Pancreas (tissue), 10 donors: Measurements from ENCODE around the gene MEF2C. TPM values are rescaled to one million over a fixed set of nuclear protein-coding genes. Genes with fewer than 3 reads are reported as not detected.

Source experiments
- ATAC-seq, 4 donors: fragments of 200-7000 bp; cut with Tn5 transposase; one replicate each; pipeline versions ENCODE4 v1.8.0 to v1.9.1; 2020; ENCODE audit warnings: mild to moderate bottlenecking in 4 of 4, moderate library complexity in 4 of 4
- DNase-seq, 6 donors: peaks; one replicate each; pipeline ENCODE4 v3.0.0-alpha.2; 2020
- FAIRE-seq: peaks from 2 replicates; lab custom pipeline; 2012; peaks lifted over from hg19 to GRCh38; lab: Jason Lieb, UNC
- H3K27ac ChIP-seq, 4 donors: fragments of 200-600 bp; sonication (generic); 1 replicate in 3 of 4; 2 replicates in 1 of 4; pipeline versions ENCODE4 v1.5.0 to v1.8.0; 2020
- H3K27me3 ChIP-seq, 4 donors: fragments of 200-600 bp; one replicate each; pipeline ENCODE4 v1.8.0; 2021
- H3K36me3 ChIP-seq, 3 donors: fragments of 200-600 bp; sonication (generic) in 1 of 3; one replicate each; pipeline versions ENCODE4 v1.5.0 to v1.8.0; 2020 to 2021
- H3K4me1 ChIP-seq, 3 donors: fragments of 200-600 bp; one replicate each; pipeline ENCODE4 v1.8.0; 2021
- H3K4me3 ChIP-seq, 4 donors: fragments of 200-600 bp; sonication (generic) in 2 of 4; one replicate each; pipeline versions ENCODE4 v1.5.0 to v1.8.0; 2020 to 2021
- H3K9me3 ChIP-seq, 4 donors: fragments of 200-600 bp; one replicate each; pipeline ENCODE4 v1.8.0; 2021
- CTCF ChIP-seq, 4 donors: fragments of 200-600 bp; sonication (generic) in 3 of 4; IDR thresholded peaks; one replicate each; pipeline versions ENCODE4 v1.5.0 to v1.8.0; 2021; ENCODE audit warnings: antibody characterized with exemption in 4 of 4
- WGBS, 2 donors: extraction: QIAGEN DNeasy Blood & Tissue Kit; methylation state at CpG; one replicate each; pipeline ENCODE4 v1.1.7; 2013; 5-methylcytosine and 5-hydroxymethylcytosine counted together
- intact Hi-C, 3 donors: fragments of 100-400 bp; cut with DNase I; formaldehyde crosslinking; loops; one replicate each; pipeline versions ENCODE4 v1.11.1 to v1.14.2; 2022
- polyA plus RNA-seq, 2 donors: library from polyadenylated mRNA; stranded (reverse); fragments of 200-250 nt; gene quantifications; one replicate each; pipeline ENCODE4 v1.2.3, GENCODE V29; 2013
- total RNA-seq, 6 donors: library from RNA; stranded (reverse); fragmentation: NEBNext Ultra II Directional in 4 of 6; extraction: Animal tissue kit (Norgen Biotek cat#: 25700) in 4 of 6; gene quantifications; one replicate each; pipeline versions ENCODE4 v1.2.1 to v1.2.4, GENCODE V29; 2021 to 2023
- donor health status: healthy with polysubstance abuse.
- donor health status: DM: no; HTN: no; CAD: no; lungs with moderate emphysema.
- donor health status: DM: no; HTN: no; CAD: no.
- donor health status: control.
- donor health status: control.
- donor health status: Bipolar disorder and iron deficiency.
- donor health status: DM: yes; HTN: yes; CAD: no.
- donor health status: DM: no; HTN: no; CAD: no.
- donor health status: DM: no; HTN: no; CAD: no.
- donor health status: DM: yes; HTN: yes; CAD: no.

Gene MEF2C
- total and polyA plus RNA-seq, 8 donors: 1.5 to 19.9 (median 4.8) TPM

GRCh38 chr5:88760527-88760926 lies 122.5 kb downstream of the MEF2C start:
- H3K27ac ChIP-seq: no peak overlapping the region
- intact Hi-C loops: loop anchor here in 1 of 3 donors (10.0 kb wide), 1 partner anchor 104 kb away; no protein-coding TSS in a partner anchor
- no peak for ATAC-seq

GRCh38 chr5:88758591-88758990 lies 124.4 kb downstream of the MEF2C start:
- FAIRE-seq: no peak

More at GRCh38 chr5:88760527-88760926, 122.5 kb downstream of the MEF2C start:
- Histone ChIP-seq H3K4me1 (no peaks in the 10 kb centered on the region), H3K27me3 (no peaks in the 10 kb centered on the region), H3K4me3 (no peak overlapping the region), H3K36me3 (no peaks in the 10 kb centered on the region), H3K9me3 (no peaks in the 10 kb centered on the region)
- DNase-seq (no peak), FAIRE-seq (no peak)
- 24 to 37% methylated on average over 4 of the region's 4 CpGs for WGBS, 2 donors
- no peak for TF ChIP-seq CTCF (IDR thresholded peaks at IDR 0.05)

GRCh38 chr5:88758184-88758583 lies 124.8 kb downstream of the MEF2C start:
- FAIRE-seq: no peak
- Histone ChIP-seq H3K27ac (no peak overlapping the region), H3K27me3 (no peaks in the 10 kb centered on the region), H3K9me3 (no peaks in the 10 kb centered on the region), H3K4me1 (no peaks in the 10 kb centered on the region), H3K36me3 (no peaks in the 10 kb centered on the region), H3K4me3 (no peak overlapping the region)
- no peak for ATAC-seq
- intact Hi-C loops: no loop called here
- DNase-seq: no peak
- TF ChIP-seq CTCF (IDR thresholded peaks at IDR 0.05): no peak
- 85 to 87% methylated on average over 5 of the region's 5 CpGs for WGBS, 2 donors

More at GRCh38 chr5:88758591-88758990, 124.4 kb downstream of the MEF2C start:
- no peaks in the 10 kb centered on the region for H3K27me3 ChIP-seq
- H3K9me3 ChIP-seq: no peaks in the 10 kb centered on the region
- H3K4me3 ChIP-seq: no peak overlapping the region
- DNase-seq: no peak
- no peak overlapping the region for H3K27ac ChIP-seq
- no peaks in the 10 kb centered on the region for H3K4me1 ChIP-seq
- WGBS, 2 donors: 83 to 85% methylated on average over 6 of the region's 6 CpGs
- TF ChIP-seq CTCF (IDR thresholded peaks at IDR 0.05): no peak
- intact Hi-C loops: no loop called here
- ATAC-seq: no peak
- H3K36me3 ChIP-seq: no peaks in the 10 kb centered on the region

GRCh38 chr5:88756953-88757352 lies 126.0 kb downstream of the MEF2C start:
- Histone ChIP-seq H3K27me3 (no peaks in the 10 kb centered on the region), H3K36me3 (no peaks in the 10 kb centered on the region), H3K4me1 (no peaks in the 10 kb centered on the region), H3K9me3 (no peaks in the 10 kb centered on the region), H3K4me3 (no peak overlapping the region), H3K27ac (no peak overlapping the region)
- no peak for FAIRE-seq
- no peak for ATAC-seq
- no peak for DNase-seq
- 87 to 96% methylated on average over 3 of the region's 3 CpGs for WGBS, 2 donors
- intact Hi-C loops: no loop called here
- no peak for TF ChIP-seq CTCF (IDR thresholded peaks at IDR 0.05)

- ATAC-seq (no peak), FAIRE-seq (no peak), DNase-seq (no peak)
- Histone ChIP-seq H3K9me3 (no peaks in the 10 kb centered on the region), H3K27me3 (no peaks in the 10 kb centered on the region), H3K27ac (no peak overlapping the region), H3K36me3 (no peaks in the 10 kb centered on the region), H3K4me3 (no peak overlapping the region), H3K4me1 (no peaks in the 10 kb centered on the region)
- intact Hi-C loops: no loop called here
- TF ChIP-seq CTCF (IDR thresholded peaks at IDR 0.05): no peak
Observed at GRCh38 chr5:88748666-88749065, 134.3 kb downstream of the MEF2C start.
